Measurements from ENCODE around the gene TMEM59.

DNA sequence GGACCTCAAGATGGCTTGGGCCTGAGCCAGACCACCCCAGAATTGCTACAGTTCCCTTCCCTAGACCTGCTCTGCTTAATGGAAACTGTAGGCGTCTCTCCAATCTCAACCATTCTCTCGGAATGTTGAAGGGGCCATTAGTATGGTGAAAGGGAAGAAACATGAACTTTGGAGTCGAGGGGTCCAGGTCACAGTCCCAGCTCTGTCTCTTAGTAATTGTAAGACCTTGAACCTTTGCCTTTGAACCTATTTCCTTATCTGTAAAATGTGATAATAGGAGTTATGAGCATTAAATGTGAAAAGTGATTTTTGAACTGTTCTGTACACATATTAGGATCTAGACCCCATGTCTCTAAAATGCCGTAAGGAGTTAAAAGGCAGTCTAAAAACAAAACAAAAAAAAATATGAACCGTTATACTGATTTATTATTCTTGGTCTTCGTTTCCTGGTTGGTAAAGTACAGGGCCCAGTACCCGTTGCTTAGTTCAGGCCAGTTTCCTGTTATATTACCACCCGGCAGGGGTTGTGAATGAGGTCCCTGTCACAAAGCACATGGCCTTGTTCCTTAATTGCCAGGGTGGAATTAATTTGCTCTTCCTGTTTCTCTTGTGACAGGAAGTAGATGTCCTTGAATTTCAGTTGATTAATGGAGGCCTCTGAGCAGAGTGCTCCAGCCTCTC, 42.7 kb upstream of the TMEM59 start:
- TF ChIP-seq CEBPB (IDR thresholded peaks at IDR 0.05; ENCODE audit: low read depth, low read length) (no peak), KDM1A (IDR thresholded peaks at IDR 0.05; ENCODE audit: borderline replicate concordance, low read length) (no peak), GTF2F1 (IDR thresholded peaks at IDR 0.05; ENCODE audit: borderline replicate concordance, low read depth, low read length) (no peak), POLR2A (IDR thresholded peaks at IDR 0.05; ENCODE audit: control extremely low read depth in 1 of 2, low read depth in 2 of 2, low read length in 2 of 2) (no peak), YY1 (IDR thresholded peaks at IDR 0.05; ENCODE audit: low read depth, low read length) (no peak), SUZ12 (IDR thresholded peaks at IDR 0.05; ENCODE audit: low read length) (no peak), TCF12 (IDR thresholded peaks at IDR 0.05; ENCODE audit: low read depth, low read length) (no peak), RAD21 (IDR thresholded peaks at IDR 0.05 in 1 of 2, conservative IDR thresholded peaks at IDR 0.05 in 1 of 2; ENCODE audit: low read depth in 2 of 2, low read length in 2 of 2) (peak; percentile 14 to 23; a peak in 1 of 4 replicates), EZH2 (IDR thresholded peaks at IDR 0.05; ENCODE audit: low read depth, low read length, severe bottlenecking) (no peak), RFX5 (IDR thresholded peaks at IDR 0.05; ENCODE audit: borderline replicate concordance, low read depth, low read length) (no peak), BRCA1 (IDR thresholded peaks at IDR 0.05; ENCODE audit: low read depth, low read length) (no peak)
- TF ChIP-seq, protein P1, sequence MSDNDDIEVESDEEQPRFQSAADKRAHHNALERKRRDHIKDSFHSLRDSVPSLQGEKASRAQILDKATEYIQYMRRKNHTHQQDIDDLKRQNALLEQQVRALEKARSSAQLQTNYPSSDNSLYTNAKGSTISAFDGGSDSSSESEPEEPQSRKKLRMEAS (IDR thresholded peaks at IDR 0.05): no peak
- TF ChIP-seq, protein P2, sequence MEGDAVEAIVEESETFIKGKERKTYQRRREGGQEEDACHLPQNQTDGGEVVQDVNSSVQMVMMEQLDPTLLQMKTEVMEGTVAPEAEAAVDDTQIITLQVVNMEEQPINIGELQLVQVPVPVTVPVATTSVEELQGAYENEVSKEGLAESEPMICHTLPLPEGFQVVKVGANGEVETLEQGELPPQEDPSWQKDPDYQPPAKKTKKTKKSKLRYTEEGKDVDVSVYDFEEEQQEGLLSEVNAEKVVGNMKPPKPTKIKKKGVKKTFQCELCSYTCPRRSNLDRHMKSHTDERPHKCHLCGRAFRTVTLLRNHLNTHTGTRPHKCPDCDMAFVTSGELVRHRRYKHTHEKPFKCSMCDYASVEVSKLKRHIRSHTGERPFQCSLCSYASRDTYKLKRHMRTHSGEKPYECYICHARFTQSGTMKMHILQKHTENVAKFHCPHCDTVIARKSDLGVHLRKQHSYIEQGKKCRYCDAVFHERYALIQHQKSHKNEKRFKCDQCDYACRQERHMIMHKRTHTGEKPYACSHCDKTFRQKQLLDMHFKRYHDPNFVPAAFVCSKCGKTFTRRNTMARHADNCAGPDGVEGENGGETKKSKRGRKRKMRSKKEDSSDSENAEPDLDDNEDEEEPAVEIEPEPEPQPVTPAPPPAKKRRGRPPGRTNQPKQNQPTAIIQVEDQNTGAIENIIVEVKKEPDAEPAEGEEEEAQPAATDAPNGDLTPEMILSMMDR (IDR thresholded peaks at IDR 0.05; ENCODE audit: control extremely low read depth in 1 of 3, insufficient read depth in 1 of 3, low read depth in 1 of 3, low read length in 3 of 3): no peak
